GM12801 (cell line): Measurements from ENCODE around the gene SBNO2.

Experiments used
- TF ChIP-seq, protein P1 (sequence below): IDR thresholded peaks from one replicate; pipeline ENCODE4 v1.5.1; 2011; ENCODE audit warnings: control low read depth; ENCODE audit not compliant: insufficient read length; ENCODE audit errors: extremely low read depth

Gene SBNO2

DNA sequence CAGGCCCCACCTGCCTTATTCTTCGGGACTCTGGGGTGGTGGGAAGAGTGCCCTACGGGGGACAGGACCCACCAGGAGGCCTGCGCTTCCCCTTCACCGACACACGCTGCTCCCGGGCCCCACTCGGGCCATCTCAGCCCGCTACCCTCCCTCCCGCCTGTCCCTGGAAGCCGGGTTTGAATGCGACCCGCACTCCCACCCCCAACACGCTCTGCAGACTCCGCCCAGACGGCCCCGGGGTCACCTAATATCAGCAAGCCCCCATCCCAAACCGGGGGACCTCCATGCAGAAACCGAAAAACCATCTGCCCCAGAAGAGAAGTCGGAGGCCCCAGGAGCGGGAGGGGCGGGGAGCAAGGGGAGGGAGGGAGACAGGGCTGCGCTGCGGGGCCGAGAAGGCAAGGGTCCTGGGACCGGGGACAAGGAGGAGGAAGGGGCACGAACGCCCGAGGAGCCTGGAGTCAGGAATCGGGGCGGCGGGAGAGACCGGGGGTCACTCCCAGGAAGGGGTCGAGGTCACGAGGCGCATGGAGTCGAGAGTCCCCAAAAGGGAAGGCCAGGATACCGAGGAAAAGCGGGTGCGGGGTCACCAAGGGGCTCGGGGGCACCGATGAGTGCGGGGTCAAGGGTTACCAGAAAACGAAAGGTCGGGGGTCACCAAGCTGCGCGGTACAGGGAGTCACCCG is 766 bp downstream of the SBNO2 start:
- TF ChIP-seq, protein P1, sequence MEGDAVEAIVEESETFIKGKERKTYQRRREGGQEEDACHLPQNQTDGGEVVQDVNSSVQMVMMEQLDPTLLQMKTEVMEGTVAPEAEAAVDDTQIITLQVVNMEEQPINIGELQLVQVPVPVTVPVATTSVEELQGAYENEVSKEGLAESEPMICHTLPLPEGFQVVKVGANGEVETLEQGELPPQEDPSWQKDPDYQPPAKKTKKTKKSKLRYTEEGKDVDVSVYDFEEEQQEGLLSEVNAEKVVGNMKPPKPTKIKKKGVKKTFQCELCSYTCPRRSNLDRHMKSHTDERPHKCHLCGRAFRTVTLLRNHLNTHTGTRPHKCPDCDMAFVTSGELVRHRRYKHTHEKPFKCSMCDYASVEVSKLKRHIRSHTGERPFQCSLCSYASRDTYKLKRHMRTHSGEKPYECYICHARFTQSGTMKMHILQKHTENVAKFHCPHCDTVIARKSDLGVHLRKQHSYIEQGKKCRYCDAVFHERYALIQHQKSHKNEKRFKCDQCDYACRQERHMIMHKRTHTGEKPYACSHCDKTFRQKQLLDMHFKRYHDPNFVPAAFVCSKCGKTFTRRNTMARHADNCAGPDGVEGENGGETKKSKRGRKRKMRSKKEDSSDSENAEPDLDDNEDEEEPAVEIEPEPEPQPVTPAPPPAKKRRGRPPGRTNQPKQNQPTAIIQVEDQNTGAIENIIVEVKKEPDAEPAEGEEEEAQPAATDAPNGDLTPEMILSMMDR = no peak

DNA sequence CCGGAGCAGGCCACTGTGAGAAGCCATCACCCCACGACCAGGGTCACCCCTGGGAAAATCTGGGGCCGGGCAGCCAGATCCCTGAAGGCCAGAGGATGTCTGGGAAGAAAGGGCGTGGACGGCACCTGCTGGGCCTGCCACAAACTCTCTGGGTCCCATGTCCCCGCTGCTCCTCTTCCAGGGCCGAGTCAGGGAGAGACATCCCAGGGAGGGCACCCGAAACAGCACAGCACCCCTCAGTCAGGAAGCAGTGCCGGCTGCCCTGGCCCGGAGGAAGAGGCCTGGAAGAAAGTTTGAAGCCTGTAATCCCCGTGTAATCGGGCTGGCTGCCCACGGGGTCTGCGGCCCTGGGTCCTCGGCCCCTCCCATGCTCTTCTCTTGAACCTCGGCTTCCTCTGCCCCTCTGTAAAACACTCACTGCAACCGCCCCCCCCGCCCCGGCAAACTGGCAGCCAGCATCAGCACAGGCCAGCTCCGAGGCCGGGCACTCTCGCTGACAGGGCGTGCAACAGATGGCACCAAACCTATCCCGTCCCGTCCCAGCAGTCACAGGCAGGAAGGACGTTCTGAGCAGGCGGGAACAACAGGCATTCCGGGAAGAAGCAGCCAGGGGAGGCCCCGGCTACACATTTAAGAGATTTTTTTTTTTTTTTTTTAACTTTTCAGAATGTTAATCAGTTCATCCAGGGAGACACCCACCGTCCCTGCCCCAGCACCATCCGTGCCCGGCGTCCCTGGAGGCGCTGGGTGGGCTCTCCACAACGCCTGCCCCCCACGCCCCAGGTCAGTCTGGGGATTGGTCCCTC is 1.5 kb downstream of the SBNO2 start:
- TF ChIP-seq, protein P1 = no peak

DNA sequence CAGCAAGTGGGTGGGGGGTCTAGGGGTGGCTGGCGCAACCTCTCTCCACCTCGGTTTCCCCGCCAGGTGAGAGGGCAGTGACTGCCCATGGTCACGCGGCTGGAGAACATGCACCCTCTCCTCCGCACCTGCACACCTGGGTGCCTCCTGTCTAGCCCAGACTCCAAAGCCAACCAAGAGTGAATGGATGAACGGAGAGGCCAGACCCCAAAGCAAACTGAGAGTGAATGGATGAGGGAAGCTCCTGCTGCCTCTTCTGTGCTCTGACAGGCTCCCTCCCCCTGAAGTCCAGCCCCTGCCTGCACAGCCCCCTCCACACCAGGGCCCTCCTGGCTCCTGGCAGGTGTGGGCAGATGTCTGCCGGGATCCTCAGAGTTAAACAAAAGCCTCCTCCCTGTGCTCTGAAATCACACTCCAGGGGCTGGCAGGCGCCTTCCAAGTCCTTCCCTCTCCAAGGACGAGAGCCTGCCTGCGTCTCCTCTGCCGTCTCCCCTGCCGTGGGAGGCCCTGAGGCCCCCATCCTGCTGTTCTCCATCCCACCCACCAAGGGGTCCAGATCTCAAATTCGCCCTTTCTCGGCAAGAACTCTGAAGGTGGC is 2.2 kb downstream of the SBNO2 start:
- TF ChIP-seq, protein P1 = no peak

DNA sequence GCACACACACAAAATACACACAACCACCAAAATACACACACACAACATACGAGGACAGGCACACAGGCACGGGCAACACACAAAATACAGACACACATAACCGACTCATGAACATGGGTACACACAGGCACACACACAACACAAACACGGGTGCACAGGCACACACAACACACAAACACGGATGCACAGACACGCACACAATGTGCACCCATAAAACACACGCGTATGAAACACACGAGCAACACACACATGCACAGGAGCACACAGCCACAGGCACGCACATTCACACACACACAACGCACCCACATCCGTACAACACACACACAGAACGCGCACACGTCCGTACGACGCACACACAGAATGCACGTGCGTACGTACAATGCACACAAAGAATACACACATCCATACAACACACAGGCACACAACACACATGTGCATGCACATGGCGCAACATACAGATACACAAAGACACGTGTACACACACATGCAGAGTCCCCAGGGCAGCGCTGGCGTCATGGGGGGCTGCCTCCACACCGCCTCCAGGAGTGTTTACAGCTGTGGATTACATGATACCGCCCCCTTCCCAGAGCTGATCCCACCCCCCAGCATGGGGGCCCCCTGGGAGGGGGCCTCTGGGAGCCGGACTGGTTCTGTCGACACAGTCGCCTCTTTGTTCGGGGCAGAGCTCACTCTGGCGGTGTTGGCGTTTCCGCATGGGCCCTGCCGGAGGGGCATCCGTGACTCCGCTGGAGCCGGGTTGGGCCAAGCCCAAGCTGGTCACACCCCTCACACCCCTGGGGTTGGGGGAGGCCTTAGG is 2.9 kb downstream of the SBNO2 start:
- TF ChIP-seq, protein P1 = no peak

DNA sequence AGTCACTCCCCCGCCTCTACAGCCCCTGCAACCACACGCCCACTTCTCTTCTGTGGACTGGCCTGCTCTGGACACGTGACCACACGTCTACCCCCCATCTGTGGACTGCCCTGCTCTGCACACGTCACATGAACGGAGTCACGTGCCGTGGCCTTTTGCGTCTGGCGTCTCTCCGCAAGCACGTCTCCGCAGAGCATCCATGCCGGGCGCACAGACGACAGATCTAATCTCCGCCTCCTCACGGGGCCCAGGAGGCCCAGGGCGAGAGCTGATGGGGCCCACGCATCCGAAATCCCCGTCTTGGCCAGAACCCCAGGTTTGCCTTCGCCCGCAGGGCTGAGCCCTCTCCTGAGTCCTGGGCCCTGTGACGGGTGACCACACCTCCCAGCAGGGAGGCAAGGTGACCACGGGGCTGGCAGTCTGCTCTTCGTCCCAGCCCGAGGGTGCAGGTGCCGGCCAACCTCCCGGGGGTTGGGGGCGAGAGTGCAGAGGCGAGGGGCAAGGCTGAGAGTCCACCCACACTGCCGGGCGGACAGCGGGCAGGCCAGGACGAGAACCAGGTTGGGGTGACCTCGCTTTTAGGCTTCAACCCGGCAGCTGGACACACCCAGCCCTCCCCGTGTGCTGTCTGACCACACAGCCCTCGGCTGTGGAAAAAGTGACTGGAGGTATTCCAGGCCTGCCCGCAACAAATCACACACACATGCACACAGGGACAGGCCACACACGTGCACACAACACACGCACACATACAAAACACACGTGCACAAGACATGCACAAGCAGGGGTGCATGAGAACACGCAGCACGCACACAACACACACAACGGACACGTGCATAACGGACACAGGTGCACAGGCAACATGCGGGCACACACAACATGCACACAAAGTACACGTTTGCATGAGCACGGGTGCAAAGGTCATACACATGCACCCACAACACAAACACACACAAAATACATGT is 3.9 kb downstream of the SBNO2 start:
- TF ChIP-seq, protein P1 = no peak

DNA sequence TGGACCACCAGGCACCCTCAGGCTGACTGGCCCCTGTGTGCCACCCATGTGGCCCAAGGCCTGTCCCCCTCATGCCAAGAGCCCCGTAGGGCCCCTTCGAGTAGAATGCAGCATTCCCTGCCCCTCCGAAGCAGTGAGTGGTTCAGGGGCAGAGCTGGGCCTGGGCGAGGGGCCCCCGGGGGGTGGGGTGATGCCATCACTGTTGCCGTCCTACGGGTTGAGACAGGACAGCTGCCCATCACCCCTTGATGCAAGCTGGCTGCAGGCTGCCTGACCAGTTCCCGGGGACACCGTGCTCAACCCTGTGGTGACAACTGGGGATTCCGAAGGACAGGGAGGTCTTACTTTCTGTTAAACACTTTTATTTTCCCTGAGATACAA is 4.7 kb downstream of the SBNO2 start:
- TF ChIP-seq, protein P1 = no peak
